NB4 (cell line): Measurements from ENCODE around the gene RNASE8.

Experiments
- POLR2A ChIP-seq: IDR thresholded peaks from 2 replicates; pipeline ENCODE4 v1.6.1; 2011; ENCODE audit warnings: mild to moderate bottlenecking; ENCODE audit not compliant: insufficient read length; ENCODE audit errors: extremely low read depth
- TF ChIP-seq, protein P1 (sequence below): IDR thresholded peaks from one replicate; pipeline ENCODE4 v1.5.1; 2012; ENCODE audit warnings: low read depth, low read length
- TF ChIP-seq, protein P2 (sequence below): IDR thresholded peaks from 2 replicates; pipeline ENCODE4 v1.6.1; 2011; ENCODE audit warnings: low read depth, low read length

- TF ChIP-seq, protein P1, sequence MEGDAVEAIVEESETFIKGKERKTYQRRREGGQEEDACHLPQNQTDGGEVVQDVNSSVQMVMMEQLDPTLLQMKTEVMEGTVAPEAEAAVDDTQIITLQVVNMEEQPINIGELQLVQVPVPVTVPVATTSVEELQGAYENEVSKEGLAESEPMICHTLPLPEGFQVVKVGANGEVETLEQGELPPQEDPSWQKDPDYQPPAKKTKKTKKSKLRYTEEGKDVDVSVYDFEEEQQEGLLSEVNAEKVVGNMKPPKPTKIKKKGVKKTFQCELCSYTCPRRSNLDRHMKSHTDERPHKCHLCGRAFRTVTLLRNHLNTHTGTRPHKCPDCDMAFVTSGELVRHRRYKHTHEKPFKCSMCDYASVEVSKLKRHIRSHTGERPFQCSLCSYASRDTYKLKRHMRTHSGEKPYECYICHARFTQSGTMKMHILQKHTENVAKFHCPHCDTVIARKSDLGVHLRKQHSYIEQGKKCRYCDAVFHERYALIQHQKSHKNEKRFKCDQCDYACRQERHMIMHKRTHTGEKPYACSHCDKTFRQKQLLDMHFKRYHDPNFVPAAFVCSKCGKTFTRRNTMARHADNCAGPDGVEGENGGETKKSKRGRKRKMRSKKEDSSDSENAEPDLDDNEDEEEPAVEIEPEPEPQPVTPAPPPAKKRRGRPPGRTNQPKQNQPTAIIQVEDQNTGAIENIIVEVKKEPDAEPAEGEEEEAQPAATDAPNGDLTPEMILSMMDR, result no peak
- TF ChIP-seq, protein P2, sequence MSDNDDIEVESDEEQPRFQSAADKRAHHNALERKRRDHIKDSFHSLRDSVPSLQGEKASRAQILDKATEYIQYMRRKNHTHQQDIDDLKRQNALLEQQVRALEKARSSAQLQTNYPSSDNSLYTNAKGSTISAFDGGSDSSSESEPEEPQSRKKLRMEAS, result no peak
- no peak for TF ChIP-seq POLR2A
These were observed 33.6 kb upstream of the RNASE8 start for GRCh38 chr14:21023817-21024584.
